ENCODE data around the gene PTPN20.

DNA sequence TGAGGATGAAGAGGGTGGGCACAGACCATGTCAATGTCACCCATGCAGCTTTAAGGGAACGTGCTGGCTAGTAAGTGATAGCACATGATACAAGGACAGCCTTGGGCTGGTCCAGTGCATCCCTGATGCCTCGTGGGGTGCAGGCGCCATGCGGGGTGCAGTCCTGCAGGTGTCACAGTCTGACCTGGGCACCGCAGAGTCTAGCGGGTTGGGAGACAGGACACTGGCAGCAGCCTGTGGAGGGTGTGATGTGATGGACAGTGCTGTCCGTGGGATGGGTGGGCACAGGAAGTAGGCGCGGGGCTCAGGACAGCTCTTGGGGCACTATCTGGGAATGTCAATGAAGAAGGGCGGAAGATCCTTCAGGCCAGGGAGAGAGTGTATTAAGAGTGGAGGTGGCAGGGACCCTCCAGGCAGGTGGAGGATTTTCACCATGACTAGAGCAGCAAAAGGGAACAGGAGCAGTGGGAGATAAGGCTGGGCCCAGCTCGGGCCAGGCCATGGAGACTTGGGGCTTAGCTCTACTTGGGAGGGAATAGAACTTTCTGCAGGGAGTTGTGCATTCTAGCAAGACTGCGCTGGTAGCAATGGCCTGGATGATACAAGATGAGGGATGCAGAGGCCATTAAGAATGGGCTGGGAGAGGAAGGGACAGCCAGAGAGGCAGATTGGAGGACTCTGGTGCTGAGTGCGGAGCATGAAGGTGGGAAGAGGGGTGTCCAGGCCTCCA is 122.5 kb downstream of the PTPN20 start:
- no peak for TF ChIP-seq POLR2A (IDR thresholded peaks at IDR 0.05; ENCODE audit: low read length)
- no peak for TF ChIP-seq GATA1 (IDR thresholded peaks at IDR 0.05; ENCODE audit: low read depth, low read length)

Data from erythroblast (primary cell).